Stimulated activated CD8-positive, alpha-beta memory T cell treated with anti-CD3 and anti-CD28 coated beads, Interleukin-7, amount 100 ng/mL, for 4 hours (primary cell): ENCODE measurements around the gene KLHL17.
"Not testable (repeated sequence)": the region's sequence is repeated elsewhere in the genome, so short reads cannot be mapped to it uniquely, and the experiment has no call there.

ENCODE experiments used
- DNase-seq, 2 donors: peaks; one replicate each; pipeline ENCODE4 v3.0.0-alpha.2; 2020; ENCODE audit warnings: low read depth in 2 of 2

KLHL17 gene

DNA sequence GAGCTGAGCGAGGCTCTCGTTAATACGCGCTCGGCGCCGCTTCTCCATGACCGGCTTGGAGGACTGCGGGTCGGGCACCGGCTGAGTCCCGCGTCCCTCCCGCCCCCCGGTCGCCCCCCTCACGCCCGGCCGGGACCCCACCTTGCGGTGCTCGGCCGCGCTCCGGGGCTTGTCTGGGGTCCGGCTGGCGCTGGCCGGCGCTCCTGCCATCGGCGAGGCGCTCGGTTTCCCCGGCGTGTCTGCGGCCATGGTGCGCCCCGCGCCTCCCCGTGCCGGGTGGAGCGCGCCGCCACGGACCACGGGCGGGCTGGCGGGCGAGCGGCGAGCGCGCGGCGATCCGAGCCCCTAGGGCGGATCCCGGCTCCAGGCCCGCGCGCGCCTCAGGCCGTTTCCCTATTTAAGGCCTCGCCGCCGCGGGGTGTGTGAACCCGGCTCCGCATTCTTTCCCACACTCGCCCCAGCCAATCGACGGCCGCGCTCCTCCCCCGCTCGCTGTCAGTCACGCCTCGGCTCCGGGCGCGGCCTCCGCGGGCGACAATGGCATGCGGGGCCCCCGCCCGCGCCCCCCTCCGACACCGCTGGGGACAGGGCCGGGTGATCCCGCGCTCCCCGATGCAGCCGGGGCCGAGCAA, 39.5 kb downstream of the KLHL17 start, which contains the start of gene HES4:
Gene HES4, minus strand, starts transcription at position 373 of the 632 bp plus-strand sequence. Its CDS starts 124 bp downstream, at position 249.
- peak in 1 of 2 donors; percentile 68 for DNase-seq

DNA sequence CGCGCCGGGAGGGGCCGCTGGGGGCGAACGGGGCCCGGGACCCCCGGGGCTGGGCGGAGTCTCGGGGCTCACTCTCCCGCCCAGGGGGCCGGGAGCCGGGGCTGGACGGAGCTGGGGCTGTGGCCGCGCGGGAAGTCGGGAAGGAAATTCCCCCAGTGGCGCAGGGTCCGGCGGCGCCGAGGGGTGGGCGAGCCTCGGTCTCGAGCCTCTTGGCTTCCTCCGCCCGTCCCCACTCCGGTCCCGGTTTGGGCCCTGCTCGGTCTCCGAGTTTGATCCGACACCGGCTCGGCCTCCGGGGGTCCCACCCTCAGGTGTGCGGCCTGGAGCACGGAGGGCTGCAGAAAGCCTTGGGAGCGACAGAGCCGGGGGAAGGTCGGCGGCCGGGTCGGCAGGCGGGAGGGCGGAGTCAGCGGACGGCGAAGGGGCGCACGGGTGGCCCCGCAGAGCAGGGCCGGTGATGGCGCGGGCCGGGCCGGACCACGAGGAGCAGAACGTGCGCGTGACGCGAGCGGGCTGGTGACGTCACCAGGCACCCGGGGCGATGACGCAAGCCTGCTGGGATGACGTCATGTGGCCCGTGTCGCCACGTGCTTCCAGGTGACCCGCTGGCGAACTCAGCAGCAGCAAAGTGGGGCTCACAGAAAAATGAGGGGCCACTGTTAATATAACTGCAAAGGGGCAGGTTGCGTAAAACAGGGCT, 40.1 kb downstream of the KLHL17 start:
- DNase-seq = peak; percentile 43 to 63

DNA sequence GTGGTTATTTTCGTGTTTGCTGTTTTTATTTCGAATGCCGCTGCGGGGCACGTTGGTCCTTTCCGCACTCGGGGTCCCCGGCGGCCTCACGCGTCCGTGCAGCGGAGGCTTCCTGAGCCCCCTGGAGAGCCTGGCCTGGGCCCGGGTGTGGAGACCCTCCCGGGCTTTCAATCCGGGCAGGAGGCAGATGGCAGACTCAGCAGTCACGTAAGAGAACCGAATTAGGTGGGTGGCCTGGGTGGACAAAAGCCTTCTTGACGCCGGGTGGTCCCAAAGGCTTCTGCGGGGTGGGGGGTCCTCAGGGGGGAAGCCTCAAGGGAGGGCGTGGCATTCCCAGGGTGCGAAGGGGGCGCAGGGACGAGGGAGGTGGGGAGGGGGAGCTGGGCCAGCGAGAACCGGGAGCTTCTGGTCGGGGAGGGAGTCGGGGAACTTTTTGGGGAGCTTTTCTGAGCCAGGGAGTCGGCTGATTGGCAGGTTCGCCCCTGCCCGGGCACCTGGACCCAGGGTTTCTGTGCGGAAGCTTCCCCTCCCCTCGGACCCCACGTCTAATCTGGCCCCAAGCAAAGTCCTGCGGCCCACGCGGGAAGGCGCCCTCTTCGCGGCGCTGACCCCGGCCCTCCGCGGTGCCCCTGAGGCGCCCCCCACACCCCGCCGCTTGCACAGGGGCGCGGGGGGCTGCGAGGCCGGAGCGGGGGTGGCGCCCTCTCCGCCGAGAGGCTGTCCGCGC, 40.8 kb downstream of the KLHL17 start:
- no peak for DNase-seq

DNA sequence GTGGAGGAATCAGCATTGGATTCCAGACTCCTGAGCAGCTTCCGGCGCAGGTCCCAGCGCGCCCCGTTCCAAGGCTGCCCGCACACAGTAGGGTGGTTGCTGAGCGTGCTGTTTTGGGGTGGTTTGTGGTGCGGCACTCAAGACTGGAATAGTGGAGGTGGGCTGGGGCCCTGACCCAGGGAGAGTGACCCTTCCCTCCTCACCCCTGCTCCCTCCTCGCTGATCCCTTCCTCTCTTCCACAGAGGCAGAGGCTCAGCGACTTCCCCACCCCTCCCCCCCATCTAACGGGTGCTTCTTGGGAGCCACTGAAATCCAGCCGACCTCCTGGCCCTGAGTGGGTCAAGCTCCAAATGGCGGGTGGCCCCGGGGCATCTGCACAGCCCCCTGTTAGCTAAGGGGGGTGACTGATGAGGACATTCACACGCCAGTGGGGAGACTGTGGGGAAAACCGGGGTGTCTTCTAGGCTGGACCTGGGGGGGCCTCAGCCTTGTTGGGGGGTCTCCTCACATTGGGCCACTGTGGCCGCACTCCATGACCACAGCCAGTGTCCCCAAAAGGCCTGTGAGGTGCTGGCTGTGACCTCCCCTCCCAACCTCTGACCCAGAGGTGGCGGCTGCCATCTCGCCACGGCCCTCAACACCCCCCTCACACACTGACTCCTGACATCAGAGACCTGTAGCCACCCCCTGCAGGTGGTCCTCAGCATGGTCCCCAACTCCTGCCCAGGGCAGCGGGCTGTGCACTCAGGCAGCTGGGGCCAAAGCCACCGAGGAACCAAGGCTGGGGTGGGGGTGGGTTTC, 43.4 kb downstream of the KLHL17 start:
- DNase-seq = no peak

DNA sequence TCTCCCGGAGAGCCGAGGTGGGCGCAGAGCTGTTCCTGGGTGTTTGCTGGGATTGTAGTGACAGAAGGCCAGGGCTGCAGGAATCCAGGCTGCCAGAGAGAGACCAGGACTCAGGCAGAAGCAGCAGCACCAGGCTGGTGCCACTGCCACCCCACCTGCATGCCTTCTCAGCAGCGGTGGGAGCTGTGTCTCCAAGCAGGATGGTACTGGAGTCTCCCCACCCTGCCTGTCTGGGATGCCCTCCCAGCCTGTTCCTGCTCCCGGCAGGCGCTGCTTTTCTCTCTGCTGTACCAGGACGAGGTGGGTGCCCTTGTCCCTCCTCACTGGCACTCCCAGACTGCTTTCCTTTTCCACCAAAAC, 44.0 kb downstream of the KLHL17 start:
- no peak for DNase-seq

DNA sequence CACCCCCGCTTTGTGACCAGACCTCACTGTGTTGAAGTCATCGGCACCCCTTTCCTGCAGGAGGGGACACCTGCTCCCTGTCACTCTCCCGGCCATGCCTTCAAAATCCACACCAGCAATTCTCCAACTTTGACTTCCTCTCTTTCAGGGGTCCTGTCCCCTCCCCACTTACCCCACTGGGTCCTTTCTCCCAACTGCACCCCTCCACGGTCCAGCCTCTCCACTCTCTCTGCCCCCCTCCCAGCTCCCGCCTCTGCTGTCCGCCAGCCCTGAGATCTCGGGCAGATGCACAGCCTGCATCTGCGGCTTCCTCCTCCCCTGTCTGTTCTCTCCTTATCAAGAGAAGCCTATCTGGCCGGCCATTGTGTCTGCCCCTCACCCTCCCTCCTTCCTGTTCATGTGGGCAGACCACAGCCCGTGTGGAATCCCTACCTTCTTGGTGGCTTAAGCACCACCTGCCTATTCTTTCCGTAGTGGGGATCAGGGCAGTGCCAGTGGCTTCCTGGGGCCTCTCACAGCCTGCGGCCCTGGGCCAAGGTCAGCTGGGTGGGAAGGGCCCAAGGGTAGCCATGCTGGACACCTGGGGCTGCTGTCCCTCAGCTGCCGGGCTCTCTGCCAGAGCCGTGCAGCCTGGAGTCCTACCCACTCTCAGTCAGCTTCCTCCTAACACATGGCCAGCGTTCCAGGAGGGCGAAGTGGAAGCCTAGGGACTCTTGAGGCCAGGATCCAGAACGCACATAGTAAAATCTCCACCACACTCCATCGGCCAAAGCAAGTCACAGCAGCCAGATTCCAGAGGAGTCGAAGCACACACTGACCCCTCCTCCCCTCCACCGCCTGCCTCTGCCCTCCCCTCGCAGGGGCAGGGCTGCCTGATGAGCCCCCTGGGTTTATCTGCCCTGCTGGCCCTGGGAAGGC, 44.7 kb downstream of the KLHL17 start:
- DNase-seq = no peak

DNA sequence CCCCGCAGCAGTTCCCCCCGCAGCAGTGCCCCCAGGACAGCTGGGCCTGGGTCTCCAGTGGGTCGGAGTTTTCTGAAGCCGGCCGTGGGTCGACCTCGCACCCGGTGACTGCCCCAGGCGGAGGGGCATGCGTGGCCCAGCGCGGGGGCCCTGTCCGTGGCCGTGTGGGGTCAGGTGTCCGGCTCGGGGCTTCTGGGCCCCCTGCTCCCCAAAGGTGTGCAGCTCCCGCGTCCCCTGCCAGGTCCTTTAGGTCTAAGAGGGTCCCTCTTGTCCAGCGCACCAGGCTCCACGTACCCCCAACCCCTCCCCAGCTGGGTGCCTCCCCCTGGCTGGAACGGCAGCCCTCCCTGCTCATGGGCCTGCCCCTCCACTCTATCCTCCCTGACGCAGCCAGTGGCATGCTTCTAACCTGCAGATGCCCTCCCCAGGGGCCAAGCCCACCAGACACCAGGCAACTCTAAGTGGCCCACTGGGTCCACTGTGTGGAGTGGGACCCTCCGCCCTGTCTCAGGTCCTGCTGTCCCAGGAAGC, 45.5 kb downstream of the KLHL17 start:
- no peak for DNase-seq

DNA sequence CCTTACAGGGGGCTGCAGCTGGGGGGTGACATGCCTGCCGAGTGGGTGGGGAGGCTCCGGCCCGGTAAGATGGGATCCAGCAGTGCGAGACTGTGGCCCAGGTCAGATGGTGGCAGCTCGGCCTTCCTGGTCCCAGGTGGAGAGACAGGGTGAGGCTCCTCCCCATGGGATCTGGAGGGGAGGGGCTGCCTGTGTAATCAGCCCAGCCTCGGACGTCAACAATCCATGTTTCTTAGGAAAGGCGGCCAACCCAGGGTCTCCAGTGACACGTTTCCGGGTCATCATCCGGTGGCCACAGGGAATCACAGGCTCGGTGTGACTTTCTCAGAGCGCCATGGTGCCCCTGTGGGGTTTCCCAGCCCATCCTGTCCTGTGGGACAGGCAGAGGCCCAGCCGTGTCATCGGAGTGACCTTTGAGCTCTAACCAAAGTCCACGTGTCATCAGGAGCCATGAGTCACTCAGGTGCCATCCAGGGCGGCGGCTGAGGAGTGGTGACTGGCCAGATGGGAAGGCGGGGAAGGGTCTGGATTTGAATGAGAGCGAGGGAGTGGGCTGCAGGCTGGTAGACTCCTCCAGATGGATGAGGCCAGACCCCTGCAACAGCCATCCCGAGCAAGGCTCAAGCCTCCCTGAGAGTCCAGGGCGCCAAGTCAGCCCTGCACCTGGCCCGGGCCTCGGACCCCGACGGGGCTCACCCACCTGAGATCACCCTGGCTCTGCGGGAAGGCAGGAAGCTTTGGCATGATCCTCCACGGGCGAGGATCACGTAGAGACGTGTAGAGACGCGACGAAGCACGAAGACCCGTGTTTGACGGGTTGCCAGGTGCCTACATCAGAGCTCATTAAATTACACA, 46.1 kb downstream of the KLHL17 start:
- no peak for DNase-seq

DNA sequence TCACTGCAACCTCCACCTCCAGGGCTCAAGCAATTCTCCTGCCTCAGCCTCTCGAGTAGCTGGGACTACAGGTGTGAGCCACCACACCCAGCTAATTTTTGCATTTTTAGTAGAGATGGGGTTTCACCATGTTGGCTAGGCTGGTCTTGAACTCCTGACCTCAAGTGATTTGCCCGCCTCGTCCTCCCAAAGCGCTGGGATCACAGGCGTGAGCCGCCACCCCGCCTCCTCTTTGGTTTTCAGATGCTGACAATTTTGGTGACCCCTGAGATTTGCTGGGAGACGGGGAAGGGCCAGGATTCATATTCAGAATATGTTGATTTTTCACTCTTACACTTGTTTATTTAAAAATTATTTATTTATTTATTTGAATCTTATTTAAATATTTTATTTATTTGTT, 49.7 kb downstream of the KLHL17 start:
- not testable (repeated sequence) for DNase-seq

DNA sequence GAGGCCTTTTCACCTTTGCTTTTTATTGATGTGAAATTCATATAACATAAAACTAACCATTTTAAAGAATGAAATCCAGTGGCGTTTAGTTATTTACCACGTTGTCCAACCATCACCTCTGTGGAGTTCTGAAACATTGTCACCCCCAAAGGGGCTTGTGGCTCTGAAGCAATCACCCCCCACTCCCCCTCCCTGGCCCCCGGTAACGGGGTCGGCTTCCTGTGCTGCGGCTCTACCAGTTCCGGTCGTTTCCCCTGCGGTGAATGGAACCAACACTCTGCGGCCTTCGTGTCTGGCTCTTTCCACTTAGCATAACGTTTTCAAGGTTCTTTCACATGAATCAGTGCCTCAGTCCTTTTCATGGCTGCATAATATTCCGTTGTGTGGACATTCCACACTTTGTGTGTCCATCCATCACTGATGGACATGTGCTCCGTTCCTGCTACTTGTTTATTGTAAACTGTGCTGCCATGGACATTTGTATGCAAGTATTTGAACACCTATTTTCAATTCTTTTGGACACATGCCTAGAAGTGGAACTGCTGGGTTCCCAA, 51.1 kb downstream of the KLHL17 start:
- no peak for DNase-seq

DNA sequence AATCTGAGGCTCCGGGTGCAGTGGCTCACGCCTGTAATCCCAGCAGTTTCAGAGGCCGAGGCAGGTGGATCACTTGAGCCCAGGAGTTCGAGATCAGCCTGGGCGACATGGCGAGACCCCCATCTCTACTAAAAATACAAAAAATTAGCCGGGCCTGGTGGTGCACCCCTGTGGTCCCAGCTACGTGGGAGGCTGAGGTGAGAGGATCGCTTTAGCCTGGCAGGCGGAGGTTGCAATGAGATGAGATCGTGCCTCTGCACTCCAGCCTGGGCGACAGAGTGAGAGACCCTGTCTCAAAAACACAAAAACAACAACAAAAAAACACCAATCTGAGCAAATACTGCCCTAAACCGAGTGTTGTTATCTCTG, 52.3 kb downstream of the KLHL17 start:
- DNase-seq = not testable (repeated sequence)

DNA sequence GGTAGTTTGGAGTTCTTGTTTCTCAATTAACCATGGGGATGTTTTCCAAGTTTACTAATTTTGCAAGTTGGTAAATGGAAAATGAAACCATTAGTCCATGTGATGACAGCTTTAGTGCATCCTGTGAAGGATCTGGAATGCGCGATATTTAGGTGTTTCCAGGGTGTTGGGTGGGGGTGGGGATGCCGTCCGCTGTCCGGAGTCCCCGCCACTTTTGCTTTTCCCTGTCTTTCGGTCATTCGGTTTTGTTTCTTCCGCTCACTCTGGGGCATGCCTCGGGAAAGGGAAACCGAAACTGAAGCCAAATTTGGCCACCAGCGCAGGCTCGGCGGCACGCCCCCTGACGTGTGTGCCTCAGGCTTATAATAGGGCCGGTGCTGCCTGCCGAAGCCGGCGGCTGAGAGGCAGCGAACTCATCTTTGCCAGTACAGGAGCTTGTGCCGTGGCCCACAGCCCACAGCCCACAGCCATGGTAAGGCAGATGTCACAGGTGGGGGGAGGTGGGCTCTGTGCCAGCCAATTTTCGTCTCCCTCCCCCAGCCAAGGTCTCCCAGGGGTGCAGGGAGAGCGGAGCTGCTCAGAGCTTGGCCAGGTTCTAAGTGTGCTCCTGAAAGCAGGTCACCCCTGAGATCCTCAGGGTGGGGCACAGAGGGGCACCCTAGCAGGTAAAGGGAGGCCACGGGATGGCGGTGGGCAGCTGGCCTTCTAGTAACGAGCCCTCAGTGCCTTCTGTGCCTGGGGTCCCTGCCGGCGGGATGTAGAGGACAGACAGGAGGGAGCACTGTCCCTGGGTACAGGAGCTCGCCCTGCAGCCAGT, 52.9 kb downstream of the KLHL17 start, which contains the start of gene ISG15:
Gene ISG15, plus strand, starts transcription at position 393 of the 817 bp plus-strand sequence. Its CDS starts 77 bp downstream, at position 470.
- peak; percentile 81 to 85 for DNase-seq

DNA sequence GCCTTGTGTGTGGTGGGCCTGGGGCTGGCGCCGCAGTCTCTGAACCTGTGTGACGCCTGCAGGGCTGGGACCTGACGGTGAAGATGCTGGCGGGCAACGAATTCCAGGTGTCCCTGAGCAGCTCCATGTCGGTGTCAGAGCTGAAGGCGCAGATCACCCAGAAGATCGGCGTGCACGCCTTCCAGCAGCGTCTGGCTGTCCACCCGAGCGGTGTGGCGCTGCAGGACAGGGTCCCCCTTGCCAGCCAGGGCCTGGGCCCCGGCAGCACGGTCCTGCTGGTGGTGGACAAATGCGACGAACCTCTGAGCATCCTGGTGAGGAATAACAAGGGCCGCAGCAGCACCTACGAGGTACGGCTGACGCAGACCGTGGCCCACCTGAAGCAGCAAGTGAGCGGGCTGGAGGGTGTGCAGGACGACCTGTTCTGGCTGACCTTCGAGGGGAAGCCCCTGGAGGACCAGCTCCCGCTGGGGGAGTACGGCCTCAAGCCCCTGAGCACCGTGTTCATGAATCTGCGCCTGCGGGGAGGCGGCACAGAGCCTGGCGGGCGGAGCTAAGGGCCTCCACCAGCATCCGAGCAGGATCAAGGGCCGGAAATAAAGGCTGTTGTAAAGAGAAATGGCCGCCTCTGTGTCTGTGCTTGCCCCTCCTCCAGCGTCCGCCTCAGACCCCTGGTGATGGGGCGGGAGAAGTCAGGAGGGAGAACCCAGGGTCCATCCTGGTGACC, 53.7 kb downstream of the KLHL17 start:
- no peak for DNase-seq

DNA sequence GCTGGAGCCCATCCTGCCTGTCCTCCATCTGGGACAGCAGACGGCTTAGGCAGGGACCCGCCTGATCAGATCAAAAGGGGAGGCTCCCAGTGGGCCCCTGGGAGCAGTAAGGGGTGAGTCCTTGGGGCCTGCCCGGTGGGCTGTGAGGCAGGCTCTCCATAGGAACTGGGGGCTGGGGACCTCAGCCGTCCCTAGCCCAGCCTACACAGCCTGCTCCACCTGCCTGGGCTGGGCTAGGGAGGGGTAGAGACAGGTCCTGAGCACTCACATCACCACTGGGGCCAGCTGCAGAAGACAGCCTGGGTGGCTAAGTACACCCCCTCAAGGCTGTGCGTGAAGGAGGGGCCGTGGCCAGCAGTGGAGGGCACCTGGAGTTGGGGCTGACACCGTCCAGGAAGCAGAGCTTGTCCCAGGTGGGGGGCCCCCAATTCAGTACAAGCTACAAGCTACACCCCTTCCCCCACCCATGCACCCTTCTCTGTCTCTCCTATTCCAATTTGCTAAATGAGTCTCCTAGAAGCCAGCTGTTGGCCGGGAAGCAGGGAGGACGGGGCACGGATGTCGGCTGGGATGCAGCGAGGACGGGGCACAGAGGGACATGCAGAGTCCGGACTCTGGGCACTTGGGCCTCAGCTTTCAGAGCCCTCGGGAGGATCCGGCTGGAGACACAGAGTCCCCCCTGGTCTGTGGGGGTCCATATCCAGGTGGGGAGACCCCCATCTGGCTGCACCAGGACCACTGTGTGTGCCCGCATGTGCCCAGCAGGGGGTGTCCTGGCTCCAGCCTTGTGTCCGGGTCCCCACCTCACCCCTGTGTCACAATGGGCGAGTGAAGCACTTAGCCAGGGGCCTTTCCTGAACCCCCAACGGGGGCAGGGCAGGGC, 54.7 kb downstream of the KLHL17 start:
- DNase-seq = no peak
